KOPT-K1 (cell line): ENCODE data around the gene SLC7A9.
"Not testable (repeated sequence)": the region's sequence is repeated elsewhere in the genome, so short reads cannot be mapped to it uniquely, and the experiment has no call there.

Source experiments
- H3K27ac ChIP-seq: fragments of 200-600 bp; sonication (generic); 2 replicates; pipeline ENCODE4 v1.5.1; 2016; ENCODE audit warnings: antibody characterized with exemption, mild to moderate bottlenecking, low read depth, low read length; ENCODE audit not compliant: poor library complexity, severe bottlenecking
- H3K36me3 ChIP-seq: fragments of 200-600 bp; sonication (generic); 2 replicates; pipeline ENCODE4 v1.5.1; 2017; ENCODE audit warnings: antibody characterized with exemption, mild to moderate bottlenecking, low read length, moderate library complexity; ENCODE audit not compliant: insufficient read depth
- H3K9me3 ChIP-seq: fragments of 200-600 bp; sonication (generic); 2 replicates; pipeline ENCODE4 v1.5.1; 2017; ENCODE audit warnings: antibody characterized with exemption, low read length, mild to moderate bottlenecking; ENCODE audit not compliant: insufficient read depth, poor library complexity, severe bottlenecking

The SLC7A9 gene

DNA sequence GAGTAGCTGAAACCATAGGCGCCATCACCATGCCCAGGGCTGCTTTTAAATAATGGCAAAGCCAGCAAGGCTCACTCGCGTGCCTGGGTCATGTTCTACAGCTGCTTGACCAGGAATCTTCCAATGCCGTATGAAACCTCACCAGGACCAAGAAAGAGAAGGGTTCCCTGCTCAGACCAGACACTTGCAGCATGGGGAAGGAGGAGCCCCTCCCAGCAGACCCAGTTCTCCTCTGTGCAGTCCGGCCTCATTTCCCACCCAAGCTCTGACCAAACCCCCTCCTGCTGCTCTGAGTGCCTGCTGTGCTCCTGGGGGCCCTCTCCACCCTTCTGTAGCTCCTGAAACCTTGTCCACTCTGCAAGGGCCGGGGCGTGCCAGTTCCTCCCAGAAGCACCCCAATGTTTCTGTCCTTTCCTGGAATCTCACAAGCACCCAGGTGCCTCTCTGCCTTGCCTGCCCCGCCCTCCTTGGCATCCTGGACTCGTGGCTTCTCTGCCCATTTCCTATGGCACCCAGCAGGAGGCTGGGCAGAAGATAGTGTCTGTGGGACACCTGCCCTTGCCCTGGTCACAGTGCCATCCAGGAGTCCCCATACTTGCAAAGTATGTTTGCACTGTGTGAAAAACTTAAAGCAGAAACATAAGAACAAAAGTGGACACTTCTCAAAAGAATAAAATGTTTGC is 6.8 kb upstream of the SLC7A9 start:
- Histone ChIP-seq H3K36me3 (no peaks in the 10 kb centered on the region), H3K27ac (no peak overlapping the region), H3K9me3 (no peaks in the 10 kb centered on the region)

- Histone ChIP-seq H3K27ac (no peak overlapping the region), H3K36me3 (no peaks in the 10 kb centered on the region), H3K9me3 (no peaks in the 10 kb centered on the region)
Measured at GRCh38 chr19:32875428-32875827, 5.9 kb upstream of the SLC7A9 start.

GRCh38 chr19:32874605-32875004 is 5.0 kb upstream of the SLC7A9 start:
- Histone ChIP-seq H3K9me3 (no peaks in the 10 kb centered on the region), H3K36me3 (no peaks in the 10 kb centered on the region)

DNA sequence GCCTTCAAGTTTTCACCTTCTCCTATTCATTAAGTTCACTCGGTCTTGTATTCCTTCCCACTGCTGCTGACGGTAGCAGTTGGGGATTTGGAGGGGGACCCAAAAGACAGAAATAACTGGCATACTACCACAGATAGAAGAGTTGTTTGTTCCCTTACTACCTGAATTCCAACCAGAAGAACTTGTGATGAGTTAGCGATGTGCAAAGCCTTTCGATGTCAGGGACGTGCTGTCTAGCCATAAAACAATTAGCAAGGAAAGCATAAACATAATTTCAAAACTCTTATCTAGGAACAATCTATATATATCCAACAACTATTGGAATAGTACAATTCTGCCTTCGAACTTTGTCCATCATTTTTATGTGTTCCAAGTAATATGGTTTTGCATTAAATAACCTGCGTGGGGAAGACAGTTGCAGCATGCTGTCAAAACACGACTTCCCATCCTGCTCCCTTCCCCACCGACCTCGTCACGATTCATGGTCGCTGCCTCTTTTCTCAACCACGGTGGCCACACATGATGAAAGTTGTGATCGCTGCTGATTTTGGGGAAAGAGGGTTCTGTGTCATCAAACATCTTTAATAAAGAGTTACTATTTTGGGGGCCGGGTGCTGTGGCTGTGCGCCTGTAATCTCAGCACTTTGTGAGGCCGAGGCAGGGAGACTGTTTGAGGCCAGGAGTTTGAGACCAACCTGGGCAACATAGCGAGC is 3.8 kb upstream of the SLC7A9 start:
- no peaks in the 10 kb centered on the region for H3K9me3 ChIP-seq

More at GRCh38 chr19:32874605-32875004, 5.0 kb upstream of the SLC7A9 start:
- no peak overlapping the region for H3K27ac ChIP-seq

DNA sequence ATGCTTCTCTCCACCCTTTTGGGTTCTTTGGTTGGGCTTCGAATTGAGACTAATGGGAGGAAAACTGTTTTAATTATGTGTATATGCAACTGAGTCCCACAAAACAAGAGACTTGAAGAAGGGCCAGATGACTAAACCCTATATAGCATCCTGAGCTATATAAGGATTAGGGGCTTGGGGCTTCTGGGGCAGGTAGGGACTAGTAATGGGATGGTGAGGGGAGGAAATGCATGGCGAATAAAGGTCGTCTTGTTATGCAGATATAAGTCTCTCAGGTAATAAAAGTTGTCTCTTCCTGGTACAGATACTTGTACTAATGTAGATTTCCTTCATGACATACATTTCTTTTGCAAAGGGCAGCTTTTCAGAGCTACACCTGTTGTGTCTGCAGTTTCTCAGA is 2.8 kb upstream of the SLC7A9 start:
- H3K36me3 ChIP-seq: no peaks in the 10 kb centered on the region
- H3K9me3 ChIP-seq: no peaks in the 10 kb centered on the region
- H3K27ac ChIP-seq: no peak overlapping the region

More for the DNA sequence above, 3.8 kb upstream of the SLC7A9 start:
- Histone ChIP-seq H3K27ac (no peak overlapping the region), H3K36me3 (no peaks in the 10 kb centered on the region)

- Histone ChIP-seq H3K36me3 (no peaks in the 10 kb centered on the region), H3K9me3 (no peaks in the 10 kb centered on the region), H3K27ac (no peak overlapping the region)
Measured at GRCh38 chr19:32870981-32871451, 1.4 kb upstream of the SLC7A9 start.

DNA sequence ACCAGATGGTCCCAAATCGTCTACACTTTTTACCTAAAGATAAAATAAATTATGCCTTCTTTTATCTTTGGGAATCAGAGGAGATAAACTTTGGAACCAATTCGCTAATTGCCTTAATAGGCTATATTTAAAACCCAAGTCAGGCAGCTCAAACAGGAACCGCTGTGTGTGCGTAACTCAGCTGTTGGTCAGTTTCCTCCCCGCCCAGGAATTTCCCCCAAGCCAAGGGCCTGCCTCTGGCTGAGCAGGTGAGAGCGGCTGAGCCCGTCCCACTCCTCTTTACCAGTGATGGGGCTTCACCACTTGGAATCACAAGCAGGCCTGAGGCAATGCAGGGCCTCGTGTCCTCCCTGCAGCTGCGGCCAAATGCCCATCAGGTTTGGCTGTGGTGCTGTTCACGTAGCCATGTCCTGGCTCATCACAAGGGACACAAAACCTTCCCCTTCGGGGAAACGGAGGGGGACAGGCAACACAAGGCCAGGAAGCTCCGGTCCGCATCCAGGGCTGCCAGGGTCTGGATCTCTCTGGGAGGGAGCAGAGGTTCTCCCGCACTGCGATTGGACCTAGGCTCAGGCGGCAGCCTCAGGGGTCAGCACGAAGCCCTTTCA is 503 bp upstream of the SLC7A9 start:
- no peak overlapping the region for H3K27ac ChIP-seq
- H3K36me3 ChIP-seq: no peaks in the 10 kb centered on the region
- H3K9me3 ChIP-seq: no peaks in the 10 kb centered on the region

GRCh38 chr19:32868206-32868950 is 1.2 kb downstream of the SLC7A9 start:
- H3K36me3 ChIP-seq: no peaks in the 10 kb centered on the region
- H3K27ac ChIP-seq: no peak overlapping the region

GRCh38 chr19:32867436-32867835 is 2.1 kb downstream of the SLC7A9 start:
- not testable (repeated sequence) for H3K9me3 ChIP-seq, H3K36me3 ChIP-seq, H3K27ac ChIP-seq

More at GRCh38 chr19:32868206-32868950, 1.2 kb downstream of the SLC7A9 start:
- H3K9me3 ChIP-seq: no peaks in the 10 kb centered on the region

- Histone ChIP-seq H3K27ac (no peak overlapping the region), H3K9me3 (no peaks in the 10 kb centered on the region), H3K36me3 (no peaks in the 10 kb centered on the region)
Measured at GRCh38 chr19:32866564-32867265, 2.9 kb downstream of the SLC7A9 start.

DNA sequence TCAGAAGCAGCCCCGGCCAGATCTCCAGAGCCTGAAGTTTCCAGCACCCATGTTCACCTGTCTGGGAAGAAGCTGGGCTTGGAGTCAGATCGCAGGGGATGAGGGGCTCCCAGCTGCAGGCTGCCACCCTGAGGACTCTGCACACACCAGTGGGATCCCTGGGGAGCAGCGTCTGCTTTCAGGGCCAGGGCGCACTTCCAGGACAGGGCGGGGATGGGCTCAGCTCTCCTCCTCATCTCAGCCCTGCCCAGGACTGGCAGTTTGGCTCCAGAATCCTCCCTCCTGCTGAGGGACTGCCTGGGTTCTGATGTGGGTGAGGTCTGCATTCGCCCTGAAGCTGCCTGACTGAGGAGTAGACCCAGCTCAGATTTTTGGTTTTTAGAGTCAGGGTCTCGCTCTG is 3.5 kb downstream of the SLC7A9 start:
- no peaks in the 10 kb centered on the region for H3K36me3 ChIP-seq
- H3K27ac ChIP-seq: no peak overlapping the region
- no peaks in the 10 kb centered on the region for H3K9me3 ChIP-seq

DNA sequence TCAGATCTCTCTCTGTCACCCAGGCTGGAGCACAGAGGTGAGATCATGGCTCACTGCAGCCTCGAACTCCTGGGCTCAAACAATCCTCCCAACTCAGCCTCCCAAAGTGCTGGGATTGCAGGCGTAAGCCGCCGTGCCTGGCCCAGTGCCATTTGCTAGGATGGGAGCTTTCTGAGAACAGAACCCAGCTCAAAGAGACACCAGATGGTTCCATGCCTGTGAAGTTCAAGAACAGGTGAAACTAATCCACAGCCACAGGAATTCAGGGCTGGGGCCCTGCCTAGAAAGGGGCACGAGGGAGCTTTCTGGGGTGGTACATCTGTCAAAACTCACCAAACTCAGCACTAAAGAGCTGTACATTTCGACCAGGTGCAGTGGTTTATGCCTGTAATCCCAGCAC is 4.2 kb downstream of the SLC7A9 start:
- Histone ChIP-seq H3K27ac (no peak overlapping the region), H3K9me3 (no peaks in the 10 kb centered on the region), H3K36me3 (no peaks in the 10 kb centered on the region)

GRCh38 chr19:32864318-32865007 is 5.1 kb downstream of the SLC7A9 start:
- H3K9me3 ChIP-seq: no peaks in the 10 kb centered on the region
- H3K27ac ChIP-seq: no peak overlapping the region
- no peaks in the 10 kb centered on the region for H3K36me3 ChIP-seq

GRCh38 chr19:32863841-32864240 is 5.7 kb downstream of the SLC7A9 start:
- Histone ChIP-seq H3K27ac (no peak overlapping the region), H3K9me3 (no peaks in the 10 kb centered on the region), H3K36me3 (no peaks in the 10 kb centered on the region)
